Measurements from ENCODE around the gene GORASP2.

The GORASP2 gene

DNA sequence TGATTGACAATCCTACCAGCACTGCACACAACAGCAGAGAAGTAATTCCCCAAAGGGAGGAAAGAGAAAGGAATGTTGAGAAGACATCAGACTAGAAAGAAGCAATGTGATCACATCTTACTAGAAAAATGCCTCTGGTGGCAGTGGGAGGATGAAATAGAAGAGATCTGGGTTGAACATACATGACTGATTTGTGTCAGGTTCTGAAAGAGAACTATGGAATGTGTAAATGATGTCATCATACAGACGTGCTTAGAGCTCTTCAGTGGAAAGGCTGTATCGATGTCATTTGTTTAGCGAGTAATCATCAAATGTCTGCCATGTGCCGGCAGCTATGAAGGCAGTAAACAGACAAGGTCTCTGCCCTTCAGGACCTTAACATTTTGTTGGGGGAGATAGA is 24.9 kb downstream of the GORASP2 start:
- no peak overlapping the region for H3K4me3 ChIP-seq (ENCODE audit: low read depth in 1 of 2, low read length in 1 of 2)
- peaks cover 12 to 16% of the 10 kb centered on the region in 2 experiments for H3K4me1 ChIP-seq (ENCODE audit: control insufficient read depth in 1 of 2, insufficient read depth in 1 of 2, low read depth in 1 of 2, low read length in 1 of 2)
- TF ChIP-seq, protein P1, sequence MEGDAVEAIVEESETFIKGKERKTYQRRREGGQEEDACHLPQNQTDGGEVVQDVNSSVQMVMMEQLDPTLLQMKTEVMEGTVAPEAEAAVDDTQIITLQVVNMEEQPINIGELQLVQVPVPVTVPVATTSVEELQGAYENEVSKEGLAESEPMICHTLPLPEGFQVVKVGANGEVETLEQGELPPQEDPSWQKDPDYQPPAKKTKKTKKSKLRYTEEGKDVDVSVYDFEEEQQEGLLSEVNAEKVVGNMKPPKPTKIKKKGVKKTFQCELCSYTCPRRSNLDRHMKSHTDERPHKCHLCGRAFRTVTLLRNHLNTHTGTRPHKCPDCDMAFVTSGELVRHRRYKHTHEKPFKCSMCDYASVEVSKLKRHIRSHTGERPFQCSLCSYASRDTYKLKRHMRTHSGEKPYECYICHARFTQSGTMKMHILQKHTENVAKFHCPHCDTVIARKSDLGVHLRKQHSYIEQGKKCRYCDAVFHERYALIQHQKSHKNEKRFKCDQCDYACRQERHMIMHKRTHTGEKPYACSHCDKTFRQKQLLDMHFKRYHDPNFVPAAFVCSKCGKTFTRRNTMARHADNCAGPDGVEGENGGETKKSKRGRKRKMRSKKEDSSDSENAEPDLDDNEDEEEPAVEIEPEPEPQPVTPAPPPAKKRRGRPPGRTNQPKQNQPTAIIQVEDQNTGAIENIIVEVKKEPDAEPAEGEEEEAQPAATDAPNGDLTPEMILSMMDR (IDR thresholded peaks at IDR 0.05) = no peak
- H3K27me3 ChIP-seq = no peaks in the 10 kb centered on the region
- H3K27ac ChIP-seq = no peak overlapping the region
- H3K36me3 ChIP-seq = peaks cover 57% of the 10 kb centered on the region
- H3K9me3 ChIP-seq = no peaks in the 10 kb centered on the region

DNA sequence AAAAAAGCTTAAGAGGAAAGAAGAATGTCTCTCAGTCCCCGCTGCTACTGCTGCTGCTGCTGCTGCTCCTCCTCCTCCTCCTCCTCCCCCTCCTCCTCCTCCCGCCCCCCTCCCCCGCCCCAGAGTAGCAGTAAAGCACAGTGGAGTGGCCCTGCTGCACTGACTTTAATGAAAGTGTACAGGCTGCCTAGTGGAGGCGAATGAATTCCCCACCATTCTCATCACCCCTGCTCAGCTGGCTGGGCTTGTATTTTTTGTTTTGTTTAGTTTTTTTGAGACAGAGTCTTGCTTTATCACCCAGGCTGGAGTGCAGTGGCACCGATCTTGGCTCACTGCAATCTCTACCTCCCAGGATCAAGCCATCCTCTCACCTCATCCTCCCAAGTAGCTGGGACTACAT is 34.3 kb downstream of the GORASP2 start:
- Histone ChIP-seq H3K36me3 (peaks cover 73% of the 10 kb centered on the region), H3K9me3 (no peaks in the 10 kb centered on the region)
- TF ChIP-seq, protein P1 (IDR thresholded peaks at IDR 0.05) = no peak

DNA sequence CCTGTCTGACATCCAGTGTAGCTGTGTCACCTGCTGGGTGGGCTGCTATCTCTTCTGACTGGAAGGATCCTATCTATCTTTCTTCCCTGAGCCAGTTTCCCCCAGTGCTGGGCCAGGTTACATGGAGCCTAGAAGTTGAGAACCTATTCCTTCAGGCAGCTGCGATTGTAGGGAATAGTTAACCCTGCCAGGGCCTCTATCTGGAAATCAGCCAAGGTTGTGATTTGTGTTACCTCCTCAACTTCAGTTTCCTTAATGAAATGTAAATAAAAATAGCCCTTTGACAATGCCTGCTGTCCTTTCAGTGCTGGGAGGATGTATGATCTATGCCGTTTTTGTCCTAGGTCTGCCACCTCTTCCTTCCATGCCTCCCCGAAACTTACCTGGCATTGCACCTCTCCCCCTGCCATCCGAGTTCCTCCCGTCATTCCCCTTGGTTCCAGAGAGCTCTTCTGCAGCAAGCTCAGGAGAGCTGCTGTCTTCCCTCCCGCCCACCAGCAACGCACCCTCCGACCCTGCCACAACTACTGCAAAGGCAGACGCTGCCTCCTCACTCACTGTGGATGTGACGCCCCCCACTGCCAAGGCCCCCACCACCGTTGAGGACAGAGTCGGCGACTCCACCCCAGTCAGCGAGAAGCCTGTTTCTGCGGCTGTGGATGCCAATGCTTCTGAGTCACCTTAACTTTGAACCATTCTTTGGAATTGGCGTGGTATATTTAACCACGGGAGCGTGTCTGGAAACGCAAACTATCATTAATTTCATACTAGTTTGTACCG is 36.6 kb downstream of the GORASP2 start:
- TF ChIP-seq, protein P1 (IDR thresholded peaks at IDR 0.05) = no peak
- Histone ChIP-seq H3K9me3 (no peaks in the 10 kb centered on the region), H3K27me3 (no peaks in the 10 kb centered on the region), H3K36me3 (peaks cover 64% of the 10 kb centered on the region), H3K4me3 (ENCODE audit: low read depth in 1 of 2, low read length in 1 of 2) (no peak overlapping the region), H3K27ac (no peak overlapping the region), H3K4me1 (ENCODE audit: control insufficient read depth in 1 of 2, insufficient read depth in 1 of 2, low read depth in 1 of 2, low read length in 1 of 2) (peaks cover 10 to 13% of the 10 kb centered on the region in 2 experiments)

More for the DNA sequence above, 34.3 kb downstream of the GORASP2 start:
- H3K27me3 ChIP-seq = no peaks in the 10 kb centered on the region
- H3K27ac ChIP-seq = no peak overlapping the region
- no peaks in the 10 kb centered on the region for H3K4me1 ChIP-seq (ENCODE audit: control insufficient read depth in 1 of 2, insufficient read depth in 1 of 2, low read depth in 1 of 2, low read length in 1 of 2)
- H3K4me3 ChIP-seq (ENCODE audit: low read depth in 1 of 2, low read length in 1 of 2) = no peak overlapping the region

DNA sequence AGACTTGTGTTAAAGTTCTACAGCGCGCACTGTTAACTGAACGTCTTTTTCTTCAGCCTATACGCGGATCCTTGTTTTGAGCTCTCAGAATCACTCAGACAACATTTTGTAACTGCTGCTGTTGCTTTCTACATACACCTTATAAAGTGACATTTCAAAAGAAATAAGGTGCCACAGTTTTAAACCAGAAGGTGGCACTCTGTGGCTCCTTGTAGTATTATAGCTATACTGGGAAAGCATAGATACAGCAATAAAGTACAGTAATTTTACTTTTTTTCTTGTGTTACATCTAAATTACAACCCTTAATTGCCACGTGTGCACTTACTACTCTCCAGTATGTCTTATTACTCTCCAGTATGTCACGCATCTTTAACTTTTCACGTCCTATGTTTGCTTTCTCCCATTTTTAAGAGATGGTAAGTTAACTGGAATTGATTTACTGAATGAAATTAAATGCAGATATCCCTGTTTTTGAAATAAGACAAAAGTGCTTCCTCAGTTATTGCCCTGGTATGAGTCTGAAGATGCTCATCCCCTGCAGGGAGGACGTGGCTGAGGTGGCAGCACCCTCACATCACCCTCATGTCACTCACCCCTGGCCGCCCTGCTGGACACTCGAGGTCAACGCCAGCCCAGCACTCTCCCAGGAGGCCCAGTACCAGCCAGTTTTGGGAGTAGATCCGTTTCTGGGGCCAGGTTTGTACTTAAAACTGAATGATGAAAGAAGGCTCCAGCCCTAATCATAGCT is 37.8 kb downstream of the GORASP2 start:
- Histone ChIP-seq H3K36me3 (peaks cover 52% of the 10 kb centered on the region), H3K4me3 (ENCODE audit: low read depth in 1 of 2, low read length in 1 of 2) (no peak overlapping the region), H3K9me3 (no peaks in the 10 kb centered on the region), H3K27me3 (no peaks in the 10 kb centered on the region), H3K27ac (no peak overlapping the region), H3K4me1 (ENCODE audit: control insufficient read depth in 1 of 2, insufficient read depth in 1 of 2, low read depth in 1 of 2, low read length in 1 of 2) (peaks cover 10 to 13% of the 10 kb centered on the region in 2 experiments)
- TF ChIP-seq, protein P1 (IDR thresholded peaks at IDR 0.05) = no peak

DNA sequence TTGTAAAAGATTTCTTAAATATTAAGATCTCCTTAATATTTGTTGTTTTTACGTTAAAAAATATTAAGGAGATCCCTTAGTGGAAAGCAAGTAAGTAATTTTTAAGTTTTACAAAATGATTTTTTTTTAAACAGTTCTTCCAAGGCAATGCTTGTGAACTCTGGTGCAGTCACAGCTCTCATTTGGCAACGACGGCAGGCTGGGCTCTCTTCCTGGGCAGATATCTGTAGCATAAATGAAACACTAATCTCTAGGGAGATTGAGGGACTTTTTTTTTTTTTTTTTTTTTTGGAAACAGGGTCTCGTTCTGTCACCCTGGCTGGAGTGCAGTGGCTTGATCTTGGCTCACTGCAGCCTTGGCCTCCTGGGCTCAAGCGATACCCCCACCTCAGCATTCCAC is 38.5 kb downstream of the GORASP2 start:
- TF ChIP-seq, protein P1 (IDR thresholded peaks at IDR 0.05) = no peak
- Histone ChIP-seq H3K4me1 (ENCODE audit: control insufficient read depth in 1 of 2, insufficient read depth in 1 of 2, low read depth in 1 of 2, low read length in 1 of 2) (peaks cover 10 to 13% of the 10 kb centered on the region in 2 experiments), H3K36me3 (peaks cover 45% of the 10 kb centered on the region), H3K4me3 (ENCODE audit: low read depth in 1 of 2, low read length in 1 of 2) (no peak overlapping the region), H3K27me3 (no peaks in the 10 kb centered on the region), H3K9me3 (no peaks in the 10 kb centered on the region), H3K27ac (no peak overlapping the region)
